GM12878 (cell line): ENCODE measurements around the gene KDM4C. TPM values are rescaled to one million over a fixed set of nuclear protein-coding genes. Genes with fewer than 3 reads are reported as not detected.

Source experiments
- ATAC-seq: fragments of 200-7000 bp; cut with Tn5 transposase; 3 replicates; pipeline ENCODE4 v1.9.1; 2020; ENCODE audit warnings: mild to moderate bottlenecking, moderate library complexity
- BruUV-seq: library from RNA; stranded (reverse); fragments of 400-500 nt; replicated peaks from 2 replicates; lab custom pipeline; 2021; lab: Mats Ljungman, UMichigan
- CTCF ChIA-PET: fragments of 300-600 bp; sonication (Branson Sonifier 250); formaldehyde crosslinking; extraction: SDS; loops from one replicate; lab custom pipeline; 2021; ENCODE audit warnings: inconsistent platforms; lab: Yijun Ruan, JAX
- POLR2A ChIA-PET: fragments of 350-600 bp; formaldehyde crosslinking; extraction: SDS; loops from one replicate; lab custom pipeline; 2021; ENCODE audit warnings: inconsistent platforms; lab: Charles Lee
- RAD21 ChIA-PET: fragments of 300-600 bp; sonication (Branson Sonifier 250); formaldehyde crosslinking; loops from one replicate; lab custom pipeline; 2023; ENCODE audit warnings: antibody characterized with exemption; ENCODE audit not compliant: unreplicated experiment; lab: Charles Lee
- SMC1A ChIA-PET: fragments of 300-600 bp; sonication (Branson Sonifier 250); formaldehyde crosslinking; loops from one replicate; lab custom pipeline; 2023; ENCODE audit not compliant: unreplicated experiment, uncharacterized antibody; lab: Charles Lee
- DNase-seq: peaks from one replicate; pipeline ENCODE4 v3.0.0-alpha.2; 2011; ENCODE audit warnings: low read depth, low spot score
- FAIRE-seq: peaks from 3 replicates; lab custom pipeline; 2011; peaks lifted over from hg19 to GRCh38; lab: Jason Lieb, UNC
- H2AFZ ChIP-seq: 2 replicates; pipeline ENCODE4 v1.6.0; 2011; ENCODE audit warnings: low read depth, low read length, control low read depth; ENCODE audit not compliant: control insufficient read depth
- H3K27ac ChIP-seq: 2 replicates; pipeline ENCODE4 v1.5.1; 2011; ENCODE audit warnings: control low read depth; ENCODE audit not compliant: control insufficient read depth, insufficient read depth
- H3K27me3 ChIP-seq, 2 experiments: replicated peaks in 1 of 2; 2 replicates each; pipeline versions ENCODE4 v1.6.0 to v1.6.1; 2011; ENCODE audit warnings: low read length in 1 of 2; ENCODE audit not compliant: control insufficient read depth in 2 of 2, insufficient read depth in 2 of 2
- H3K36me3 ChIP-seq, 2 experiments: 2 replicates each; pipeline ENCODE4 v1.5.1; 2011; ENCODE audit warnings: low read length in 1 of 2; ENCODE audit not compliant: control insufficient read depth in 2 of 2, insufficient read depth in 2 of 2
- H3K4me1 ChIP-seq: 2 replicates; pipeline ENCODE4 v1.6.1; 2011; ENCODE audit warnings: mild to moderate bottlenecking, low read length, moderate library complexity, mixed read lengths; ENCODE audit not compliant: control insufficient read depth, insufficient read depth
- H3K4me2 ChIP-seq: 2 replicates; pipeline ENCODE4 v1.6.0; 2011; ENCODE audit warnings: control low read depth; ENCODE audit not compliant: control insufficient read depth, insufficient read depth
- H3K4me3 ChIP-seq: fragments of 200-600 bp; sonication (generic); 2 replicates; pipeline ENCODE4 v1.5.1; 2016
- H3K79me2 ChIP-seq: 2 replicates; pipeline ENCODE4 v1.6.0; 2011; ENCODE audit warnings: low read length; ENCODE audit not compliant: control insufficient read depth, insufficient read depth
- H3K9ac ChIP-seq: 2 replicates; pipeline ENCODE4 v1.8.0; 2011; ENCODE audit warnings: low read length, control low read depth, mixed read lengths; ENCODE audit not compliant: control insufficient read depth, insufficient read depth
- H3K9me3 ChIP-seq: replicated peaks from 3 replicates; pipeline ENCODE4 v1.5.1; 2011; ENCODE audit warnings: mild to moderate bottlenecking, low read length; ENCODE audit not compliant: control insufficient read depth, insufficient read depth
- H4K20me1 ChIP-seq: 2 replicates; pipeline ENCODE4 v1.6.0; 2011; ENCODE audit not compliant: control insufficient read depth, insufficient read depth
- ATF2 ChIP-seq: IDR thresholded peaks from 2 replicates; pipeline ENCODE4 v1.6.1; 2012; ENCODE audit warnings: low read length, inconsistent platforms
- FOXM1 ChIP-seq: IDR thresholded peaks from 2 replicates; pipeline ENCODE4 v1.6.1; 2012; ENCODE audit warnings: low read depth, mild to moderate bottlenecking, inconsistent platforms, low read length, moderate library complexity
- HDGF ChIP-seq: fragments of 450-650 bp; IDR thresholded peaks from 2 replicates; pipeline ENCODE4 v1.6.1; 2016; ENCODE audit warnings: antibody characterized with exemption
- IKZF2 ChIP-seq, 2 experiments: fragments of 450-650 bp; IDR thresholded peaks; 2 replicates each; pipeline ENCODE4 v1.6.1; 2017; ENCODE audit warnings: mild to moderate bottlenecking in 2 of 2, moderate library complexity in 2 of 2
- IRF5 ChIP-seq: fragments of 450-650 bp; IDR thresholded peaks from 2 replicates; pipeline ENCODE4 v1.6.1; 2017; ENCODE audit warnings: borderline replicate concordance
- NFYA ChIP-seq: IDR thresholded peaks from 2 replicates; pipeline ENCODE4 v1.6.1; 2011; ENCODE audit warnings: low read depth, mild to moderate bottlenecking, low read length, improper control_type of control experiment, borderline replicate concordance
- NR2C2 ChIP-seq: IDR thresholded peaks from 2 replicates; pipeline ENCODE4 v1.6.1; 2011; ENCODE audit warnings: borderline replicate concordance, low read depth; ENCODE audit not compliant: control insufficient read depth, insufficient read length
- NR2F1 ChIP-seq: fragments of 450-650 bp; conservative IDR thresholded peaks from 2 replicates; pipeline ENCODE4 v1.6.1; 2017; ENCODE audit warnings: mild to moderate bottlenecking
- RAD21 ChIP-seq: IDR thresholded peaks from 2 replicates; pipeline ENCODE4 v1.6.1; 2011; ENCODE audit warnings: mild to moderate bottlenecking, low read depth, low read length, moderate library complexity; ENCODE audit not compliant: insufficient read depth
- RBBP5 ChIP-seq: fragments of 200-600 bp; sonication (generic); conservative IDR thresholded peaks from 2 replicates; pipeline ENCODE4 v1.6.1; 2016
- TCF7 ChIP-seq: IDR thresholded peaks from 2 replicates; pipeline ENCODE4 v1.6.1; 2014; ENCODE audit warnings: antibody characterized with exemption, borderline replicate concordance
- YY1 ChIP-seq: IDR thresholded peaks from 2 replicates; pipeline ENCODE4 v1.6.1; 2011; ENCODE audit warnings: low read depth, mild to moderate bottlenecking, low read length
- ZBTB33 ChIP-seq: fragments of 450-650 bp; IDR thresholded peaks from 2 replicates; pipeline ENCODE4 v1.6.1; 2017; ENCODE audit warnings: mild to moderate bottlenecking
- ZNF24 ChIP-seq: fragments of 450-650 bp; IDR thresholded peaks from 2 replicates; pipeline ENCODE4 v1.6.1; 2017; ENCODE audit warnings: antibody characterized with exemption, mild to moderate bottlenecking
- in situ Hi-C: fragments of 300-500 bp; cut with MboI; formaldehyde crosslinking; loops from 9 replicates; pipeline ENCODE4 v1.14.3; 2018; ENCODE audit warnings: mixed read lengths
- intact Hi-C: fragments of 100-400 bp; cut with micrococcal nuclease; formaldehyde crosslinking; loops from one replicate; pipeline ENCODE4 v1.14.2; 2022; ENCODE audit not compliant: unreplicated experiment
- polyA plus RNA-seq, 11 experiments: library from polyadenylated mRNA; depleted of rRNA in 4 of 11; unstranded in 6 of 11; stranded (reverse) in 5 of 11; fragments of >200 nt; fragmentation: Nextera tagmentation in 4 of 11; fragmentation: Illumina TruSeq in 1 of 11; extraction: Ambion mirVana in 4 of 11; extraction: Trizol in 1 of 11; gene quantifications; 1 replicate in 1 of 11; 2 replicates in 10 of 11; pipeline versions ENCODE4 v1.2.1 to v1.2.3, GENCODE V29; 2011 to 2016; ENCODE audit warnings: inconsistent platforms in 2 of 11, missing spikeins in 2 of 11, low read depth in 1 of 11
- total RNA-seq, 4 experiments: library from RNA; depleted of rRNA in 3 of 4; stranded (reverse); fragments of >200 nt in 3 of 4; fragmentation: Illumina TruSeq in 1 of 4; extraction: Trizol in 1 of 4; gene quantifications; 2 replicates each; pipeline versions ENCODE4 v1.2.1 to v1.2.3, GENCODE V29; 2013 to 2021

Gene KDM4C
- total and polyA plus RNA-seq, 10 of the 15 experiments (the other 5 are each of a cell fraction or from before 2014, with no cell fraction given): 6.8 to 41.2 (median 20.1) TPM

GRCh38 chr9:7185612-7186011 lies 427.8 kb downstream of the KDM4C start:
- no peak for TF ChIP-seq ZNF24
- no peak for TF ChIP-seq IKZF2 (IDR thresholded peaks at IDR 0.05)
- TF ChIP-seq FOXM1: no peak
- no peak for TF ChIP-seq TCF7
- no peak for TF ChIP-seq RBBP5
- TF ChIP-seq NR2C2: no peak
- TF ChIP-seq HDGF: no peak
- no peak for TF ChIP-seq RAD21
- no peak for TF ChIP-seq NFYA
- TF ChIP-seq ZBTB33: no peak
- TF ChIP-seq YY1: no peak
- no peak for TF ChIP-seq NR2F1
- no peak for TF ChIP-seq ATF2
- TF ChIP-seq IRF5: no peak
- ChIA-PET SMC1A (interaction anchor here (0.9 to 1.2 kb wide), 2 partner anchors 49 to 132 kb away, joined by 3 to 5 read pairs; no protein-coding TSS in a partner anchor), POLR2A (no interaction called here), RAD21 (interaction anchor here (0.7 kb wide), 1 partner anchor 132 kb away, joined by 3 read pairs; no protein-coding TSS in a partner anchor), CTCF (interaction anchor here (1.1 to 1.6 kb wide), 4 partner anchors 11 to 133 kb away, joined by 3 to 4 read pairs (median 4); no protein-coding TSS in a partner anchor)
- H3K4me1 ChIP-seq: no peaks in the 10 kb centered on the region
- 0 out of 4 replicates have a peak, but pooled peaks cover 0 to 1% of the 10 kb centered on the region in 2 experiments for H3K36me3 ChIP-seq
- peaks cover 6% of the 10 kb centered on the region for H3K9me3 ChIP-seq
- no peak overlapping the region for H3K4me2 ChIP-seq
- ATAC-seq: no peak
- H3K27ac ChIP-seq: no peak overlapping the region
- H3K4me3 ChIP-seq: no peak overlapping the region
- intact Hi-C loops (no loop called here), in situ Hi-C loops (loop anchor here (25.0 kb wide), 1 partner anchor 1677 kb away; no protein-coding TSS in a partner anchor)
- H3K27me3 ChIP-seq: no peaks in the 10 kb centered on the region
- FAIRE-seq: no peak
- DNase-seq: no peak
- H4K20me1 ChIP-seq: no peaks in the 10 kb centered on the region
- H3K79me2 ChIP-seq: no peaks in the 10 kb centered on the region
- no TSS peak for BruUV-seq
- H3K9ac ChIP-seq: no peak overlapping the region
- H2AFZ ChIP-seq: no peak overlapping the region
